ENCODE data around the gene PVALB.

- TF ChIP-seq CTCF (conservative IDR thresholded peaks at IDR 0.05; ENCODE audit: low read length) (no peak), EZH2phosphoT487 (IDR thresholded peaks at IDR 0.05; ENCODE audit: borderline replicate concordance, low read depth, low read length) (no peak)
Measured at GRCh38 chr22:36764641-36765040, 52.2 kb downstream of the PVALB start.

Measured in OCI-LY7 (cell line).